ENCODE results near the gene CDCA5. TPM values are rescaled to one million over a fixed set of nuclear protein-coding genes. Genes with fewer than 3 reads are reported as not detected.

Gene CDCA5
- total and polyA plus RNA-seq, 4 donors = 1.8 to 2.7 (median 2.2) TPM

DNA sequence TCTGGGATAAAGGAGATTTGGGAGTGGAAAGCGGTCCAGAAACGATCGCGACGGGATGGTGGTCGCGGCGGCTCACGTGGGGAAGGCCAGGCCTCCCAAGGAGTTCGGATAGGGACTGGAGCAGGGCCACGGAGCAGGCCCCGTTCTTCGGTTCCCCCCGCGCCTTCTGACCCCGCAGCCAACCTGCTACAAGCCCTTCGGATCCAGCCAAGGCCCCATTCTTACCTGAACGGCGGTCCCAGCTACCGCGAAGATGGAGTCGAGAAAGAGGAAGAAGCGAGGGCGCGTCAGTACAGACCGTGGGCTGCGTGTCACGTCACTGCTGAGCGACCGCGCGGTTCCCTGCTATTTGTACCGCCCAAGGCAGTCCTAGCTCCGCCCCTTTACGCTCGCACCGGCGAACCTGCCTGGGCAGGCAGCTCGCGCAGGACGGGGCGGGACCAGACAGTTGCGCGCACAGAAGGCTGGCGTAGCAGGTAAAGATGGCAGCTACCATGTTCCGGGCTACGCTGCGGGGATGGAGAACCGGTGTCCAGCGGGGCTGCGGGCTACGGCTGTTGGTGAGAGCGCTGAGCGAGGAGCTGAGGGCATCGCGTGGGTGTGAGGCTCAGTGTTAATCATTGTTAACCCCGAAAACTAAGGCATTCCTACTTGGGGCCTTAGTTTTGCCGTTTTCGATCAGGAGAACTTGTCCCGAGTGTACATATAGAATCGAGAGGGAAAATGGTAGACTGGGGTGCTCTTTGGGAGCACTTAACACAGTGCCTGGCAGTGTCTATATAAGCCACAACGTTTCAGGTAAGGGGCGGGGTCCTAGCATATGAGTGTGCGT, 38.2 kb upstream of the CDCA5 start, which contains the start of the genes FAU and MRPL49:
FAU (minus strand) TSS at position 270 of the 832 bp plus-strand sequence. CDS start 321 bp downstream, outside the sequence.
MRPL49 (plus strand) TSS at position 457 of the 832 bp plus-strand sequence; CDS start at position 483, 26 bp downstream.
- Histone ChIP-seq H3K4me1 (ENCODE audit: control insufficient read depth in 5 of 5, insufficient read depth in 5 of 5, low read length in 5 of 5) (peaks cover 0 to 16% (median 7%) of the 10 kb centered on the region in 5 donors), H3K4me3 (peak within 1 kb of the TSS; percentile 90), H3K9me3 (ENCODE audit: control insufficient read depth in 4 of 4, insufficient read depth in 3 of 4, low read length in 3 of 4) (no peaks in the 10 kb centered on the region), H3K27me3 (ENCODE audit: control insufficient read depth in 3 of 3, insufficient read depth in 3 of 3, low read length in 2 of 3) (no peaks in the 10 kb centered on the region), H3K9ac (ENCODE audit: insufficient read depth in 1 of 2, low read length in 2 of 2) (peak within 1 kb of the TSS; percentile 94 to 97), H3K36me3 (ENCODE audit: control insufficient read depth in 4 of 4, insufficient read depth in 4 of 4, low read length in 4 of 4) (peaks cover 15 to 45% (median 34%) of the 10 kb centered on the region in 4 donors), H3K27ac (ENCODE audit: low read depth in 1 of 2, low read length in 1 of 2) (peak within 1 kb of the TSS; percentile 87 to 95)
- DNase-seq (peak; percentile 96 to 98 (median 97)), ATAC-seq (ENCODE audit: insufficient read depth, low FRiP score) (peak; percentile 83)
- 0 to 1% methylated on average over 64 of the region's 64 CpGs for WGBS, 2 donors
- TF ChIP-seq CTCF (IDR thresholded peaks at IDR 0.05; ENCODE audit: control extremely low read depth, extremely low read depth) = no peak

GRCh38 chr11:65121447-65121864, 37.6 kb upstream of the CDCA5 start:
- H3K9ac ChIP-seq (ENCODE audit: insufficient read depth in 1 of 2, low read length in 2 of 2) = peak overlapping the region; percentile 94 to 97
- H3K27ac ChIP-seq (ENCODE audit: low read depth in 1 of 2, low read length in 1 of 2) = peak overlapping the region; percentile 87 to 92
- H3K36me3 ChIP-seq (ENCODE audit: control insufficient read depth in 4 of 4, insufficient read depth in 4 of 4, low read length in 4 of 4) = peaks cover 15 to 39% (median 31%) of the 10 kb centered on the region in 4 donors
- WGBS, 2 donors = 2% methylated on average over 22 of the region's 22 CpGs
- H3K27me3 ChIP-seq (ENCODE audit: control insufficient read depth in 3 of 3, insufficient read depth in 3 of 3, low read length in 2 of 3) = no peaks in the 10 kb centered on the region
- TF ChIP-seq CTCF (IDR thresholded peaks at IDR 0.05; ENCODE audit: control extremely low read depth, extremely low read depth) = no peak
- ATAC-seq (ENCODE audit: insufficient read depth, low FRiP score) (no peak), DNase-seq (no peak)
- H3K4me3 ChIP-seq = peak overlapping the region; percentile 90
- H3K4me1 ChIP-seq (ENCODE audit: control insufficient read depth in 5 of 5, insufficient read depth in 5 of 5, low read length in 5 of 5) = peaks cover 0 to 21% (median 7%) of the 10 kb centered on the region in 5 donors
- no peaks in the 10 kb centered on the region for H3K9me3 ChIP-seq (ENCODE audit: control insufficient read depth in 4 of 4, insufficient read depth in 3 of 4, low read length in 3 of 4)

DNA sequence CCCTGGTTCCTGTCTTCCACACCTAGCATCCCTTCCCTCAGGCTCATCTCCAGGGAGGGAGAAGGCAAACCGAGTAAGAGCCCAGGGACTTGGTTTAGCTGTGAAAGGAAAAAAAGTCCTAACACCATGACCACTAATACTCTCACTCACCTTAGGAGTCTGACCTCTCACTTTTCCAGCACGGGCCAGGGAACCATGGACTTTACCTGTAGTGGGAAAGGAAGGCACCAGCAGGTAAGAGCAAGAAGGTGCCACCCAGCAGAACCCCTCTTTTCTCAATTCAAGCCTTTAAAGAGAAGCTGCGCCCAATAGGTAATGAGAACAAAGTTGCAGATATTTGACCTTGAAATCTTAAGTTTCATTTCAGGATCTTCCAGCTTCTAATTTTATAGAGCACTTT, 37.0 kb upstream of the CDCA5 start:
- ATAC-seq (ENCODE audit: insufficient read depth, low FRiP score) (no peak), DNase-seq (no peak)
- Histone ChIP-seq H3K4me1 (ENCODE audit: control insufficient read depth in 5 of 5, insufficient read depth in 5 of 5, low read length in 5 of 5) (peaks cover 0 to 27% (median 10%) of the 10 kb centered on the region in 5 donors), H3K27me3 (ENCODE audit: control insufficient read depth in 3 of 3, insufficient read depth in 3 of 3, low read length in 2 of 3) (no peaks in the 10 kb centered on the region), H3K9me3 (ENCODE audit: control insufficient read depth in 4 of 4, insufficient read depth in 3 of 4, low read length in 3 of 4) (no peaks in the 10 kb centered on the region), H3K4me3 (no peak overlapping the region), H3K9ac (ENCODE audit: insufficient read depth in 1 of 2, low read length in 2 of 2) (peak overlapping the region in 1 of 2 donors; percentile 94), H3K36me3 (ENCODE audit: control insufficient read depth in 4 of 4, insufficient read depth in 4 of 4, low read length in 4 of 4) (peaks cover 15 to 43% (median 28%) of the 10 kb centered on the region in 4 donors), H3K27ac (ENCODE audit: low read depth in 1 of 2, low read length in 1 of 2) (peak overlapping the region; percentile 30 to 92)
- WGBS, 2 donors = 86 to 100% methylated on average over 3 of the region's 3 CpGs
- TF ChIP-seq CTCF (IDR thresholded peaks at IDR 0.05; ENCODE audit: control extremely low read depth, extremely low read depth) = no peak
